ENCODE results near the gene CHI3L2.

DNA sequence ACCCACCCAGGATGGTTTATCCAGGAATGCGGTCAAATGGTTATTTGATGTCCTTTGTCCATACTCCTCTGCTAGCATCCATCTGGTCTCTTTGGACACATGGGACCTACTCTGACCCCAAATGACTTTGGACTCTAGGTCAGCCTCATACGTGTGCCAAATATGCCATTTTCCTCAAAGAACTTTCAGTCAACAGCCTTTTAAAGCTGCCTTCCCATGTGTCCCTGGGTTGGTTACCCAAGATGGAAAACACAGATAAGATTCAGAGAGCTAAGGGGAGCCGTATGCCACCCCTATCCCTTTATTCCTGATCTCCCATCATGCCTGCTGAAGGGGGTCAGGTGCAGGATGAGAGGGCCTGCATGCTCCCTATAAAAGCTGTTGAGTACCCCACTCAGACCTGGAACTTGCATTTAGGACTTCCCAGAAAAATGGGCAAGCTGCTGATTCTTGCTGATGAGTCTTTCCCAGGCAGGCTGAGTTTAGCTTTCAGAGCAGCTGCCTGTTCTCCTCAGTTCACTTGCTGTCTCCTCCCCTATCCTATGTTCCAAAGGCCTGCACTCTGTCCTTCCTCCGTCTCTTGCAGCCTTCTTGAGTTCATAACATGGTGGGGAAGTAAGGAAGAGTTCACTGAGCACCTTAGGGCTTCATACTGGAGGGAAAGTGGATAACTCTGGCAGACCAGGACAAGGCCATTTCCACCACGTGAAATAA is 19.8 kb downstream of the CHI3L2 start:
- no peak for TF ChIP-seq CTCF (IDR thresholded peaks at IDR 0.05)
- TF ChIP-seq POLR2A (IDR thresholded peaks at IDR 0.05), result no peak
- TF ChIP-seq EP300 (IDR thresholded peaks at IDR 0.05), result no peak
